ENCODE data around the gene LNP1. TPM values are rescaled to one million over a fixed set of nuclear protein-coding genes. Genes with fewer than 3 reads are reported as not detected.

The LNP1 gene
- total RNA-seq, 1 donor from 2014 or later = 2.8 TPM

Other genes with a start within 250 kb of the LNP1 start
- 18.6 and 18.7 TPM in 2 replicates for gene TBC1D23, start 140.5 kb upstream of the LNP1 start, total RNA-seq
- 73.0 and 73.7 TPM in 2 replicates for gene NIT2, start 66.8 kb upstream of the LNP1 start, total RNA-seq
- 52.8 and 54.4 TPM in 2 replicates for gene TOMM70, start 450 bp upstream of the LNP1 start, total RNA-seq
- gene TMEM45A, start 91.1 kb downstream of the LNP1 start, total RNA-seq = 0.96 and 1.1 TPM in 2 replicates
- gene ADGRG7, start 208.1 kb downstream of the LNP1 start, total RNA-seq = not detected in 2 replicates